HG03064 (cell line): Measurements from ENCODE around the gene CHKB.
"Not testable (repeated sequence)": the region's sequence is repeated elsewhere in the genome, so short reads cannot be mapped to it uniquely, and the experiment has no call there.

ENCODE experiments used
- ATAC-seq: cut with Tn5 transposase; IDR thresholded peaks from one replicate; pipeline ENCODE4 v1.9.1; 2021; ENCODE audit warnings: low read depth; ENCODE audit not compliant: unreplicated experiment

The CHKB gene

GRCh38 chr22:50551160-50551752 lies 31.4 kb downstream of the CHKB start:
- no peak for ATAC-seq

- no peak for ATAC-seq
These were observed 32.3 kb downstream of the CHKB start for GRCh38 chr22:50550395-50550794.

GRCh38 chr22:50548921-50549790 lies 33.5 kb downstream of the CHKB start:
- ATAC-seq, result no peak

- no peak for ATAC-seq
These were observed 34.4 kb downstream of the CHKB start for GRCh38 chr22:50548040-50548920.

GRCh38 chr22:50547263-50547985 lies 35.2 kb downstream of the CHKB start:
- ATAC-seq, result no peak

- no peak for ATAC-seq
These were observed 36.1 kb downstream of the CHKB start for GRCh38 chr22:50546326-50547262.

- ATAC-seq, result no peak
These were observed 36.9 kb downstream of the CHKB start, which contains the start of gene KLHDC7B for GRCh38 chr22:50545522-50546325. TSS of gene KLHDC7B (plus strand) at chr22:50545899. CDS start at chr22:50546244, 345 bp downstream.

GRCh38 chr22:50544746-50545253 lies 37.8 kb downstream of the CHKB start:
- no peak for ATAC-seq

- no peak for ATAC-seq
These were observed 38.4 kb downstream of the CHKB start for GRCh38 chr22:50544078-50544745.

GRCh38 chr22:50542416-50542927 lies 40.2 kb downstream of the CHKB start:
- no peak for ATAC-seq

- not testable (repeated sequence) for ATAC-seq
These were observed 41.0 kb downstream of the CHKB start for GRCh38 chr22:50541667-50542026.

- ATAC-seq, result no peak
These were observed 42.3 kb downstream of the CHKB start for GRCh38 chr22:50540381-50540780.

GRCh38 chr22:50537765-50538164 lies 44.9 kb downstream of the CHKB start:
- no peak for ATAC-seq

- no peak for ATAC-seq
These were observed 46.4 kb downstream of the CHKB start for GRCh38 chr22:50536226-50536625.

- no peak for ATAC-seq
These were observed 47.5 kb downstream of the CHKB start for GRCh38 chr22:50535113-50535512.

GRCh38 chr22:50533856-50534711 lies 48.6 kb downstream of the CHKB start:
- ATAC-seq, result not testable (repeated sequence)
